Stomach (tissue), 4 donors: ENCODE data around the gene OPHN1.

Source experiments
- CTCF ChIP-seq, 7 experiments: fragments of 450-650 bp in 4 of 7; fragments of 200-600 bp in 3 of 7; sonication (generic) in 3 of 7; IDR thresholded peaks; one replicate each; pipeline ENCODE4 v1.5.1; 2016 to 2019; ENCODE audit warnings: antibody characterized with exemption in 7 of 7, control low read depth in 2 of 7, mild to moderate bottlenecking in 1 of 7
- EP300 ChIP-seq: sonication (generic); formaldehyde crosslinking; IDR thresholded peaks from one replicate; pipeline ENCODE4 v1.6.1; 2017; ENCODE audit warnings: antibody characterized with exemption
- POLR2A ChIP-seq, 4 donors: fragments of 450-650 bp; IDR thresholded peaks; one replicate each; pipeline ENCODE4 v1.6.1; 2016; ENCODE audit warnings: antibody characterized with exemption in 4 of 4, control low read depth in 2 of 4, mild to moderate bottlenecking in 1 of 4, moderate library complexity in 1 of 4
- POLR2AphosphoS5 ChIP-seq, 3 donors: sonication (generic); formaldehyde crosslinking; IDR thresholded peaks; one replicate each; pipeline ENCODE4 v1.6.1; 2016; ENCODE audit warnings: antibody characterized with exemption in 3 of 3

- TF ChIP-seq POLR2A (IDR thresholded peaks at IDR 0.05) (no peak), POLR2AphosphoS5 (IDR thresholded peaks at IDR 0.05) (no peak), EP300 (no peak), CTCF (IDR thresholded peaks at IDR 0.05) (no peak)
These were observed 1.5 kb downstream of the OPHN1 start for GRCh38 chrX:68431836-68432235.
